HepG2 (cell line): ENCODE results near the gene MIDN. TPM values are rescaled to one million over a fixed set of nuclear protein-coding genes. Genes with fewer than 3 reads are reported as not detected.
A peak's percentile ranks its signal among the peaks of the same experiment; 100 is the strongest.

Experiments
- ADNP ChIP-seq: sonication (generic); formaldehyde crosslinking; IDR thresholded peaks from 2 replicates; pipeline ENCODE4 v1.4.0; 2020; ENCODE audit warnings: missing genetic modification reagents
- CBX5 ChIP-seq: sonication (generic); formaldehyde crosslinking; IDR thresholded peaks from 2 replicates; pipeline ENCODE4 v1.4.0; 2020; ENCODE audit warnings: missing genetic modification reagents, borderline replicate concordance
- JUNB ChIP-seq: sonication (generic); formaldehyde crosslinking; IDR thresholded peaks from 2 replicates; pipeline ENCODE4 v1.8.0; 2022; ENCODE audit warnings: missing genetic modification reagents, mild to moderate bottlenecking, borderline replicate concordance
- LCORL ChIP-seq, 2 experiments: fragments of 450-650 bp in 1 of 2; sonication (generic) in 1 of 2; formaldehyde crosslinking in 1 of 2; IDR thresholded peaks; 2 replicates each; pipeline versions ENCODE4 v1.5.0 to v1.6.1; 2017 to 2020; ENCODE audit warnings: antibody characterized with exemption in 1 of 2, missing genetic modification reagents in 1 of 2
- MATR3 ChIP-seq: sonication (generic); formaldehyde crosslinking; IDR thresholded peaks from 2 replicates; pipeline ENCODE4 v1.4.0; 2020; ENCODE audit warnings: missing genetic modification reagents
- MIXL1 ChIP-seq: IDR thresholded peaks from 2 replicates; pipeline ENCODE4 v1.6.1; 2016
- NCOR1 ChIP-seq: fragments of 200-600 bp; sonication (generic); IDR thresholded peaks from 2 replicates; pipeline ENCODE4 v1.7.0; 2017; ENCODE audit warnings: antibody characterized with exemption, low read length, borderline replicate concordance
- NR2F1 ChIP-seq, 2 experiments: fragments of 450-650 bp in 1 of 2; formaldehyde crosslinking in 1 of 2; IDR thresholded peaks; 2 replicates each; pipeline versions ENCODE4 v1.5.0 to v1.6.1; 2016 to 2020; ENCODE audit warnings: mild to moderate bottlenecking in 1 of 2, missing compliant biosample characterization in 1 of 2, missing genetic modification reagents in 1 of 2, moderate library complexity in 1 of 2
- POLR2AphosphoS5 ChIP-seq: IDR thresholded peaks from 2 replicates; pipeline ENCODE4 v1.6.1; 2012; ENCODE audit warnings: low read depth, low read length
- REL ChIP-seq: sonication (generic); formaldehyde crosslinking; conservative IDR thresholded peaks from 2 replicates; pipeline ENCODE4 v1.8.0; 2022; ENCODE audit warnings: mild to moderate bottlenecking, missing genetic modification reagents, moderate library complexity
- REXO4 ChIP-seq: sonication (generic); formaldehyde crosslinking; IDR thresholded peaks from 2 replicates; pipeline ENCODE4 v1.8.0; 2022; ENCODE audit warnings: missing genetic modification reagents, mild to moderate bottlenecking, borderline replicate concordance
- SOX6 ChIP-seq, 2 experiments: fragments of 450-650 bp in 1 of 2; sonication (generic) in 1 of 2; formaldehyde crosslinking in 1 of 2; IDR thresholded peaks; 2 replicates each; pipeline versions ENCODE4 v1.4.0 to v1.6.1; 2017 to 2020; ENCODE audit warnings: antibody characterized with exemption in 1 of 2, mild to moderate bottlenecking in 1 of 2, missing genetic modification reagents in 1 of 2
- TCF12 ChIP-seq, 2 experiments: fragments of 450-650 bp in 1 of 2; sonication (generic) in 1 of 2; formaldehyde crosslinking in 1 of 2; IDR thresholded peaks; 2 replicates each; pipeline versions ENCODE4 v1.6.1 to v1.8.0; 2017 to 2022; ENCODE audit warnings: antibody characterized with exemption in 1 of 2, mild to moderate bottlenecking in 1 of 2, missing genetic modification reagents in 1 of 2, moderate library complexity in 1 of 2
- ZNF224 ChIP-seq: sonication (generic); formaldehyde crosslinking; IDR thresholded peaks from 2 replicates; pipeline ENCODE4 v1.5.0; 2020; ENCODE audit warnings: mild to moderate bottlenecking, missing genetic modification reagents
- ZNF317 ChIP-seq: sonication (generic); formaldehyde crosslinking; IDR thresholded peaks from 2 replicates; pipeline ENCODE4 v1.5.0; 2020; ENCODE audit warnings: mild to moderate bottlenecking, missing genetic modification reagents
- ZNF337 ChIP-seq: sonication (generic); formaldehyde crosslinking; IDR thresholded peaks from 2 replicates; pipeline ENCODE4 v1.5.1; 2020; ENCODE audit warnings: missing genetic modification reagents, low read depth, mild to moderate bottlenecking, borderline replicate concordance
- ZNF34 ChIP-seq: sonication (generic); formaldehyde crosslinking; IDR thresholded peaks from 2 replicates; pipeline ENCODE4 v1.4.0; 2020; ENCODE audit warnings: mild to moderate bottlenecking, missing genetic modification reagents, borderline replicate concordance
- ZNF7 ChIP-seq: IDR thresholded peaks from 2 replicates; pipeline ENCODE4 v1.6.1; 2016; ENCODE audit warnings: missing biosample characterization, missing genetic modification reagents
- ZNF720 ChIP-seq: sonication (generic); formaldehyde crosslinking; IDR thresholded peaks from 2 replicates; pipeline ENCODE4 v1.4.0; 2020; ENCODE audit warnings: missing genetic modification reagents
- polyA plus RNA-seq, 8 experiments: library from polyadenylated mRNA; depleted of rRNA in 3 of 8; stranded (reverse) in 7 of 8; unstranded in 1 of 8; fragments of >200 nt; fragmentation: Illumina TruSeq in 4 of 8; extraction: Trizol in 4 of 8; gene quantifications; 2 replicates each; pipeline versions ENCODE4 v1.2.1 to v1.2.3, GENCODE V29; 2011 to 2016; ENCODE audit warnings: low read depth in 4 of 8, missing spikeins in 1 of 8, mixed read lengths in 1 of 8; ENCODE audit not compliant: insufficient read depth in 1 of 8
- total RNA-seq, 5 experiments: library from RNA; depleted of rRNA; stranded (reverse); fragments of >200 nt; fragmentation: Illumina TruSeq; extraction: Trizol; gene quantifications; 2 replicates each; pipeline ENCODE4 v1.2.3, GENCODE V29; 2016; ENCODE audit warnings: low read depth in 1 of 5
- TF ChIP-seq, protein P1 (sequence below): sonication (generic); formaldehyde crosslinking; conservative IDR thresholded peaks from 2 replicates; pipeline ENCODE4 v1.4.0; 2020; ENCODE audit warnings: missing genetic modification reagents
- TF ChIP-seq, protein P2 (sequence below): sonication (generic); formaldehyde crosslinking; IDR thresholded peaks from 2 replicates; pipeline ENCODE4 v1.4.0; 2020; ENCODE audit warnings: missing genetic modification reagents, borderline replicate concordance
- TF ChIP-seq, protein P3 (sequence below): sonication (generic); formaldehyde crosslinking; IDR thresholded peaks from 2 replicates; pipeline ENCODE4 v1.4.0; 2020; ENCODE audit warnings: mild to moderate bottlenecking, missing genetic modification reagents
- TF ChIP-seq, protein P4 (sequence below): sonication (generic); formaldehyde crosslinking; IDR thresholded peaks from 2 replicates; pipeline ENCODE4 v1.4.0; 2020; ENCODE audit warnings: mild to moderate bottlenecking, missing genetic modification reagents
- TF ChIP-seq, protein P5 (sequence below): sonication (generic); formaldehyde crosslinking; IDR thresholded peaks from 2 replicates; pipeline ENCODE4 v1.4.0; 2020; ENCODE audit warnings: mild to moderate bottlenecking, missing genetic modification reagents

Gene MIDN
- total and polyA plus RNA-seq, 2 of the 13 experiments (the other 11 are each of a cell fraction or from before 2014, with no cell fraction given), result 8.4 to 18.0 TPM

- no peak for TF ChIP-seq ZNF720
- TF ChIP-seq ZNF7 (CRISPR knock-in tag), result no peak
- no peak for TF ChIP-seq ADNP (CRISPR knock-in tag)
- TF ChIP-seq SOX6 (IDR thresholded peaks at IDR 0.05), result no peak
- peak; percentile 73; the same call in 1 of the 2 replicates for TF ChIP-seq SOX6 (CRISPR knock-in tag; IDR thresholded peaks at IDR 0.05)
- TF ChIP-seq, protein P1, sequence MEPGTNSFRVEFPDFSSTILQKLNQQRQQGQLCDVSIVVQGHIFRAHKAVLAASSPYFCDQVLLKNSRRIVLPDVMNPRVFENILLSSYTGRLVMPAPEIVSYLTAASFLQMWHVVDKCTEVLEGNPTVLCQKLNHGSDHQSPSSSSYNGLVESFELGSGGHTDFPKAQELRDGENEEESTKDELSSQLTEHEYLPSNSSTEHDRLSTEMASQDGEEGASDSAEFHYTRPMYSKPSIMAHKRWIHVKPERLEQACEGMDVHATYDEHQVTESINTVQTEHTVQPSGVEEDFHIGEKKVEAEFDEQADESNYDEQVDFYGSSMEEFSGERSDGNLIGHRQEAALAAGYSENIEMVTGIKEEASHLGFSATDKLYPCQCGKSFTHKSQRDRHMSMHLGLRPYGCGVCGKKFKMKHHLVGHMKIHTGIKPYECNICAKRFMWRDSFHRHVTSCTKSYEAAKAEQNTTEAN, result no peak
- no peak for TF ChIP-seq ZNF34 (CRISPR knock-in tag)
- no peak for TF ChIP-seq TCF12 (IDR thresholded peaks at IDR 0.05)
- TF ChIP-seq TCF12 (CRISPR knock-in tag; IDR thresholded peaks at IDR 0.05), result 0 out of 2 replicates have a peak, but pooled peaks have one; percentile 67
- no peak for TF ChIP-seq LCORL (IDR thresholded peaks at IDR 0.05)
- TF ChIP-seq LCORL (CRISPR knock-in tag; IDR thresholded peaks at IDR 0.05), result peak; percentile 68
- TF ChIP-seq, protein P2, sequence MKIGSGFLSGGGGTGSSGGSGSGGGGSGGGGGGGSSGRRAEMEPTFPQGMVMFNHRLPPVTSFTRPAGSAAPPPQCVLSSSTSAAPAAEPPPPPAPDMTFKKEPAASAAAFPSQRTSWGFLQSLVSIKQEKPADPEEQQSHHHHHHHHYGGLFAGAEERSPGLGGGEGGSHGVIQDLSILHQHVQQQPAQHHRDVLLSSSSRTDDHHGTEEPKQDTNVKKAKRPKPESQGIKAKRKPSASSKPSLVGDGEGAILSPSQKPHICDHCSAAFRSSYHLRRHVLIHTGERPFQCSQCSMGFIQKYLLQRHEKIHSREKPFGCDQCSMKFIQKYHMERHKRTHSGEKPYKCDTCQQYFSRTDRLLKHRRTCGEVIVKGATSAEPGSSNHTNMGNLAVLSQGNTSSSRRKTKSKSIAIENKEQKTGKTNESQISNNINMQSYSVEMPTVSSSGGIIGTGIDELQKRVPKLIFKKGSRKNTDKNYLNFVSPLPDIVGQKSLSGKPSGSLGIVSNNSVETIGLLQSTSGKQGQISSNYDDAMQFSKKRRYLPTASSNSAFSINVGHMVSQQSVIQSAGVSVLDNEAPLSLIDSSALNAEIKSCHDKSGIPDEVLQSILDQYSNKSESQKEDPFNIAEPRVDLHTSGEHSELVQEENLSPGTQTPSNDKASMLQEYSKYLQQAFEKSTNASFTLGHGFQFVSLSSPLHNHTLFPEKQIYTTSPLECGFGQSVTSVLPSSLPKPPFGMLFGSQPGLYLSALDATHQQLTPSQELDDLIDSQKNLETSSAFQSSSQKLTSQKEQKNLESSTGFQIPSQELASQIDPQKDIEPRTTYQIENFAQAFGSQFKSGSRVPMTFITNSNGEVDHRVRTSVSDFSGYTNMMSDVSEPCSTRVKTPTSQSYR, result peak; percentile 50; the same call in 1 of the 2 replicates
- TF ChIP-seq CBX5 (CRISPR knock-in tag), result no peak
- TF ChIP-seq JUNB (CRISPR knock-in tag), result no peak
- TF ChIP-seq ZNF224 (CRISPR knock-in tag), result no peak; the same call in 1 of the 2 replicates
- TF ChIP-seq POLR2AphosphoS5, result peak; percentile 43
- TF ChIP-seq REXO4 (CRISPR knock-in tag), result no peak
- TF ChIP-seq, protein P3, sequence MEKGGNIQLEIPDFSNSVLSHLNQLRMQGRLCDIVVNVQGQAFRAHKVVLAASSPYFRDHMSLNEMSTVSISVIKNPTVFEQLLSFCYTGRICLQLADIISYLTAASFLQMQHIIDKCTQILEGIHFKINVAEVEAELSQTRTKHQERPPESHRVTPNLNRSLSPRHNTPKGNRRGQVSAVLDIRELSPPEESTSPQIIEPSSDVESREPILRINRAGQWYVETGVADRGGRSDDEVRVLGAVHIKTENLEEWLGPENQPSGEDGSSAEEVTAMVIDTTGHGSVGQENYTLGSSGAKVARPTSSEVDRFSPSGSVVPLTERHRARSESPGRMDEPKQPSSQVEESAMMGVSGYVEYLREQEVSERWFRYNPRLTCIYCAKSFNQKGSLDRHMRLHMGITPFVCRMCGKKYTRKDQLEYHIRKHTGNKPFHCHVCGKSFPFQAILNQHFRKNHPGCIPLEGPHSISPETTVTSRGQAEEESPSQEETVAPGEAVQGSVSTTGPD, result 0 out of 2 replicates have a peak, but pooled peaks have one; percentile 38
- TF ChIP-seq, protein P4, sequence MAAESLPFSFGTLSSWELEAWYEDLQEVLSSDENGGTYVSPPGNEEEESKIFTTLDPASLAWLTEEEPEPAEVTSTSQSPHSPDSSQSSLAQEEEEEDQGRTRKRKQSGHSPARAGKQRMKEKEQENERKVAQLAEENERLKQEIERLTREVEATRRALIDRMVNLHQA (CRISPR knock-in tag), result no peak
- TF ChIP-seq NR2F1 (CRISPR knock-in tag; IDR thresholded peaks at IDR 0.05), result peak; percentile 54 to 74; a peak in 1 of 4 replicates
- no peak for TF ChIP-seq MATR3 (CRISPR knock-in tag)
- TF ChIP-seq MIXL1 (CRISPR knock-in tag), result peak; percentile 24; the same call in 1 of the 2 replicates
- no peak for TF ChIP-seq ZNF337
- TF ChIP-seq REL, result no peak
- TF ChIP-seq, protein P5, sequence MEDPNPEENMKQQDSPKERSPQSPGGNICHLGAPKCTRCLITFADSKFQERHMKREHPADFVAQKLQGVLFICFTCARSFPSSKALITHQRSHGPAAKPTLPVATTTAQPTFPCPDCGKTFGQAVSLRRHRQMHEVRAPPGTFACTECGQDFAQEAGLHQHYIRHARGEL (CRISPR knock-in tag), result no peak
- no peak for TF ChIP-seq ZNF317 (CRISPR knock-in tag)
- TF ChIP-seq NCOR1, result peak; percentile 59; the same call in 1 of the 2 replicates
These were observed 5.2 kb downstream of the MIDN start (continued) for GRCh38 chr19:1253514-1254080.
